Nephron (organoid): ENCODE data around the gene ARHGAP45.
A peak's percentile ranks its signal among the peaks of the same experiment; 100 is the strongest.

ENCODE experiments used
- H3K27ac Mint-ChIP-seq, 3 experiments: 2 replicates each; pipeline ENCODE4 v1.8.0; 2020; ENCODE audit warnings: mixed read lengths in 3 of 3, mild to moderate bottlenecking in 2 of 3, moderate library complexity in 1 of 3
- H3K27me3 Mint-ChIP-seq: 2 replicates; pipeline ENCODE4 v1.8.0; 2021; ENCODE audit warnings: low read depth, mild to moderate bottlenecking, moderate library complexity, mixed read lengths
- H3K36me3 Mint-ChIP-seq: 2 replicates; pipeline ENCODE4 v1.8.0; 2020; ENCODE audit warnings: low read depth, mixed read lengths
- H3K4me1 Mint-ChIP-seq: 2 replicates; pipeline ENCODE4 v1.8.0; 2020; ENCODE audit warnings: mixed read lengths
- H3K4me3 Mint-ChIP-seq, 3 experiments: 2 replicates each; pipeline ENCODE4 v1.8.0; 2020; ENCODE audit warnings: mild to moderate bottlenecking in 3 of 3, mixed read lengths in 3 of 3, moderate library complexity in 2 of 3
- H3K9me3 Mint-ChIP-seq: 2 replicates; pipeline ENCODE4 v1.8.0; 2020; ENCODE audit warnings: mixed read lengths
- CTCF ChIP-seq, 3 experiments: fragments of 200-600 bp; sonication (generic); IDR thresholded peaks; one replicate each; pipeline ENCODE4 v1.5.0; 2021; ENCODE audit warnings: antibody characterized with exemption in 3 of 3; ENCODE audit not compliant: unreplicated experiment in 3 of 3

ARHGAP45 gene

GRCh38 chr19:1049106-1049505 is 17.9 kb upstream of the ARHGAP45 start:
- Mint-ChIP-seq H3K36me3 (no peaks in the 10 kb centered on the region), H3K4me3 (no peak overlapping the region), H3K4me1 (no peaks in the 10 kb centered on the region), H3K9me3 (no peaks in the 10 kb centered on the region), H3K27ac (no peak overlapping the region), H3K27me3 (no peaks in the 10 kb centered on the region)
- TF ChIP-seq CTCF (IDR thresholded peaks at IDR 0.05; ENCODE audit: unreplicated experiment in 3 of 3) = no peak

- H3K4me1 Mint-ChIP-seq = no peaks in the 10 kb centered on the region
- no peak overlapping the region for H3K27ac Mint-ChIP-seq
- H3K9me3 Mint-ChIP-seq = no peaks in the 10 kb centered on the region
- H3K36me3 Mint-ChIP-seq = no peaks in the 10 kb centered on the region
- no peak overlapping the region for H3K4me3 Mint-ChIP-seq
- no peak for TF ChIP-seq CTCF (IDR thresholded peaks at IDR 0.05; ENCODE audit: unreplicated experiment in 3 of 3)
- H3K27me3 Mint-ChIP-seq = no peaks in the 10 kb centered on the region
Observed at GRCh38 chr19:1049800-1050199, 17.2 kb upstream of the ARHGAP45 start.

- Mint-ChIP-seq H3K36me3 (no peaks in the 10 kb centered on the region), H3K9me3 (no peaks in the 10 kb centered on the region), H3K27ac (peak overlapping the region; percentile 23 to 84 (median 37)), H3K27me3 (no peaks in the 10 kb centered on the region), H3K4me1 (no peaks in the 10 kb centered on the region), H3K4me3 (no peak overlapping the region)
- no peak for TF ChIP-seq CTCF (IDR thresholded peaks at IDR 0.05; ENCODE audit: unreplicated experiment in 3 of 3)
Observed at GRCh38 chr19:1050989-1051788, 15.8 kb upstream of the ARHGAP45 start.

GRCh38 chr19:1051791-1052190 is 15.2 kb upstream of the ARHGAP45 start:
- Mint-ChIP-seq H3K27ac (peak overlapping the region; percentile 23 to 84 (median 37)), H3K36me3 (no peaks in the 10 kb centered on the region), H3K4me1 (no peaks in the 10 kb centered on the region), H3K9me3 (no peaks in the 10 kb centered on the region), H3K4me3 (no peak overlapping the region), H3K27me3 (no peaks in the 10 kb centered on the region)
- TF ChIP-seq CTCF (IDR thresholded peaks at IDR 0.05; ENCODE audit: unreplicated experiment in 3 of 3) = no peak

- Mint-ChIP-seq H3K36me3 (peaks cover 3% of the 10 kb centered on the region), H3K27me3 (no peaks in the 10 kb centered on the region), H3K27ac (no peak overlapping the region), H3K4me1 (no peaks in the 10 kb centered on the region), H3K9me3 (no peaks in the 10 kb centered on the region), H3K4me3 (no peak overlapping the region)
- no peak for TF ChIP-seq CTCF (IDR thresholded peaks at IDR 0.05; ENCODE audit: unreplicated experiment in 3 of 3)
Observed at GRCh38 chr19:1052349-1052975, 14.5 kb upstream of the ARHGAP45 start.
